HepG2 (cell line): ENCODE measurements around the gene PKP4. TPM values are rescaled to one million over a fixed set of nuclear protein-coding genes. Genes with fewer than 3 reads are reported as not detected.

Experiments used
- EED ChIP-seq: sonication (generic); formaldehyde crosslinking; IDR thresholded peaks from 2 replicates; pipeline ENCODE4 v1.5.0; 2020; ENCODE audit warnings: mild to moderate bottlenecking, missing genetic modification reagents
- SMAD9 ChIP-seq: sonication (generic); formaldehyde crosslinking; IDR thresholded peaks from 2 replicates; pipeline ENCODE4 v1.5.1; 2020; ENCODE audit warnings: mild to moderate bottlenecking, missing genetic modification reagents
- TGIF2 ChIP-seq: IDR thresholded peaks from 2 replicates; pipeline ENCODE4 v1.6.1; 2016; ENCODE audit warnings: control low read depth, missing compliant biosample characterization
- ZNF160 ChIP-seq: sonication (generic); formaldehyde crosslinking; IDR thresholded peaks from 2 replicates; pipeline ENCODE4 v1.8.0; 2022; ENCODE audit warnings: mild to moderate bottlenecking, inconsistent platforms, missing genetic modification reagents
- polyA plus RNA-seq, 8 experiments: library from polyadenylated mRNA; depleted of rRNA in 3 of 8; stranded (reverse) in 7 of 8; unstranded in 1 of 8; fragments of >200 nt; fragmentation: Illumina TruSeq in 4 of 8; extraction: Trizol in 4 of 8; gene quantifications; 2 replicates each; pipeline versions ENCODE4 v1.2.1 to v1.2.3, GENCODE V29; 2011 to 2016; ENCODE audit warnings: low read depth in 4 of 8, missing spikeins in 1 of 8, mixed read lengths in 1 of 8; ENCODE audit not compliant: insufficient read depth in 1 of 8
- total RNA-seq, 5 experiments: library from RNA; depleted of rRNA; stranded (reverse); fragments of >200 nt; fragmentation: Illumina TruSeq; extraction: Trizol; gene quantifications; 2 replicates each; pipeline ENCODE4 v1.2.3, GENCODE V29; 2016; ENCODE audit warnings: low read depth in 1 of 5
- TF ChIP-seq, protein P1 (sequence below), 2 experiments: fragments of 450-650 bp in 1 of 2; sonication (generic) in 1 of 2; formaldehyde crosslinking in 1 of 2; IDR thresholded peaks; 2 replicates each; pipeline versions ENCODE4 v1.6.1 to v1.8.0; 2016 to 2022; ENCODE audit warnings: antibody characterized with exemption in 1 of 2, mild to moderate bottlenecking in 1 of 2, missing genetic modification reagents in 1 of 2
- TF ChIP-seq, protein P2 (sequence below): IDR thresholded peaks from 2 replicates; pipeline ENCODE4 v1.6.1; 2016; ENCODE audit warnings: mild to moderate bottlenecking, missing biosample characterization, missing genetic modification reagents
- TF ChIP-seq, protein P3 (sequence below): sonication (generic); formaldehyde crosslinking; IDR thresholded peaks from 2 replicates; pipeline ENCODE4 v1.8.0; 2022; ENCODE audit warnings: mild to moderate bottlenecking, missing genetic modification reagents, borderline replicate concordance
- TF ChIP-seq, protein P4 (sequence below): sonication (generic); formaldehyde crosslinking; IDR thresholded peaks from one replicate; pipeline ENCODE4 v1.5.1; 2020; ENCODE audit warnings: mild to moderate bottlenecking, missing genetic modification reagents; ENCODE audit errors: not compliant biosample characterization

The PKP4 gene
- total and polyA plus RNA-seq, 2 of the 13 experiments (the other 11 are each of a cell fraction or from before 2014, with no cell fraction given), result 80.9 to 90.5 TPM

DNA sequence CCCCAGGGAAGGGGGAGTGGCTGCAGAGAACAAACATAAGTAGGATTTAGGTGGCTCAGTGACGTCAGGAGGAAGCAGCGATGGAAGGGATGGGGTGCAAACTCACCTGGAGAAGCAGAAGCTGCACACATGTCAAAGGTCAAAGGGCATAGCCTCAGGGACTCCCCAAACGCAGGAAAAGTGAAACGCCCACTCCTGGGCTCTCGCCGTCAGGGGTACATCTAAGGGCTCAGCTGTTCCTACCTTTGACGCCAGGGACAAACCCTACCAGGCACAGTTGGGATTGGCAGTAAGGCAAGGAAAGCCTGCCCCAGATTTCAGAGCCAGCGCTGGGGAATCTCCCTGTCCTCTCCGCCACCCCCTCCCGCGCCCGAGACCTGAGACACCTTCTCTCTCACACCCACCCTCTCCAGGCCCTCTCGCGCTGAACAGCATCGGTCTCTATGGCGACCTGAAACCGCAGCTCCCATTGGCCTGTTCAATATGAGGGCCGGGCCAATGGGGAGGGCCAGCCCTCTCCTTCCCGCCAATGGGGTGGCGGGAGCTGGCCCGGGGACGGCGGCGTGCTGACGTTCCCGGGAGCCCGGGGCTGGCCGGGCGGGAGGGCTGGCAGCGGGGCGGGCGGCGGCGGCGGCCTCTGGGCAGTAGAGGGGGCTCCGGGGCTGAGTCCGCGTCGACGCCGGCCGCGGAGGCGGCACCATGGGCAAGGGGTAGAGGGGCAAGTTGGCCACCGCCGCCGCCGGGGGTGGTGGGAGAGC is at the start of gene PKP4, which contains the start of gene CCDC148 (continued):
- TF ChIP-seq, protein P1, sequence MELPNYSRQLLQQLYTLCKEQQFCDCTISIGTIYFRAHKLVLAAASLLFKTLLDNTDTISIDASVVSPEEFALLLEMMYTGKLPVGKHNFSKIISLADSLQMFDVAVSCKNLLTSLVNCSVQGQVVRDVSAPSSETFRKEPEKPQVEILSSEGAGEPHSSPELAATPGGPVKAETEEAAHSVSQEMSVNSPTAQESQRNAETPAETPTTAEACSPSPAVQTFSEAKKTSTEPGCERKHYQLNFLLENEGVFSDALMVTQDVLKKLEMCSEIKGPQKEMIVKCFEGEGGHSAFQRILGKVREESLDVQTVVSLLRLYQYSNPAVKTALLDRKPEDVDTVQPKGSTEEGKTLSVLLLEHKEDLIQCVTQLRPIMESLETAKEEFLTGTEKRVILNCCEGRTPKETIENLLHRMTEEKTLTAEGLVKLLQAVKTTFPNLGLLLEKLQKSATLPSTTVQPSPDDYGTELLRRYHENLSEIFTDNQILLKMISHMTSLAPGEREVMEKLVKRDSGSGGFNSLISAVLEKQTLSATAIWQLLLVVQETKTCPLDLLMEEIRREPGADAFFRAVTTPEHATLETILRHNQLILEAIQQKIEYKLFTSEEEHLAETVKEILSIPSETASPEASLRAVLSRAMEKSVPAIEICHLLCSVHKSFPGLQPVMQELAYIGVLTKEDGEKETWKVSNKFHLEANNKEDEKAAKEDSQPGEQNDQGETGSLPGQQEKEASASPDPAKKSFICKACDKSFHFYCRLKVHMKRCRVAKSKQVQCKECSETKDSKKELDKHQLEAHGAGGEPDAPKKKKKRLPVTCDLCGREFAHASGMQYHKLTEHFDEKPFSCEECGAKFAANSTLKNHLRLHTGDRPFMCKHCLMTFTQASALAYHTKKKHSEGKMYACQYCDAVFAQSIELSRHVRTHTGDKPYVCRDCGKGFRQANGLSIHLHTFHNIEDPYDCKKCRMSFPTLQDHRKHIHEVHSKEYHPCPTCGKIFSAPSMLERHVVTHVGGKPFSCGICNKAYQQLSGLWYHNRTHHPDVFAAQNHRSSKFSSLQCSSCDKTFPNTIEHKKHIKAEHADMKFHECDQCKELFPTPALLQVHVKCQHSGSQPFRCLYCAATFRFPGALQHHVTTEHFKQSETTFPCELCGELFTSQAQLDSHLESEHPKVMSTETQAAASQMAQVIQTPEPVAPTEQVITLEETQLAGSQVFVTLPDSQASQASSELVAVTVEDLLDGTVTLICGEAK (IDR thresholded peaks at IDR 0.05), result no peak
- TF ChIP-seq, protein P1 (CRISPR knock-in tag; IDR thresholded peaks at IDR 0.05), result no peak; the same call in 1 of the 2 replicates
- no peak for TF ChIP-seq TGIF2 (CRISPR knock-in tag)
- TF ChIP-seq, protein P2, sequence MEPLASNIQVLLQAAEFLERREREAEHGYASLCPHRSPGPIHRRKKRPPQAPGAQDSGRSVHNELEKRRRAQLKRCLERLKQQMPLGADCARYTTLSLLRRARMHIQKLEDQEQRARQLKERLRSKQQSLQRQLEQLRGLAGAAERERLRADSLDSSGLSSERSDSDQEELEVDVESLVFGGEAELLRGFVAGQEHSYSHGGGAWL, result no peak
- TF ChIP-seq EED, result peak; percentile 83; the same call in 1 of the 2 replicates
- TF ChIP-seq, protein P3, sequence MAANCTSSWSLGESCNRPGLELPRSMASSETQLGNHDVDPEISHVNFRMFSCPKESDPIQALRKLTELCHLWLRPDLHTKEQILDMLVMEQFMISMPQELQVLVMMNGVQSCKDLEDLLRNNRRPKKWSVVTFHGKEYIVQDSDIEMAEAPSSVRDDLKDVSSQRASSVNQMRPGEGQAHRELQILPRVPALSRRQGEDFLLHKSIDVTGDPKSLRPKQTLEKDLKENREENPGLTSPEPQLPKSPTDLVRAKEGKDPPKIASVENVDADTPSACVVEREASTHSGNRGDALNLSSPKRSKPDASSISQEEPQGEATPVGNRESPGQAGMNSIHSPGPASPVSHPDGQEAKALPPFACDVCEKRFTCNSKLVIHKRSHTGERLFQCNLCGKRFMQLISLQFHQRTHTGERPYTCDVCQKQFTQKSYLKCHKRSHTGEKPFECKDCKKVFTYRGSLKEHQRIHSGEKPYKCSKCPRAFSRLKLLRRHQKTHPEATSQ (CRISPR knock-in tag), result no peak
- TF ChIP-seq SMAD9 (CRISPR knock-in tag), result no peak
- TF ChIP-seq, protein P4, sequence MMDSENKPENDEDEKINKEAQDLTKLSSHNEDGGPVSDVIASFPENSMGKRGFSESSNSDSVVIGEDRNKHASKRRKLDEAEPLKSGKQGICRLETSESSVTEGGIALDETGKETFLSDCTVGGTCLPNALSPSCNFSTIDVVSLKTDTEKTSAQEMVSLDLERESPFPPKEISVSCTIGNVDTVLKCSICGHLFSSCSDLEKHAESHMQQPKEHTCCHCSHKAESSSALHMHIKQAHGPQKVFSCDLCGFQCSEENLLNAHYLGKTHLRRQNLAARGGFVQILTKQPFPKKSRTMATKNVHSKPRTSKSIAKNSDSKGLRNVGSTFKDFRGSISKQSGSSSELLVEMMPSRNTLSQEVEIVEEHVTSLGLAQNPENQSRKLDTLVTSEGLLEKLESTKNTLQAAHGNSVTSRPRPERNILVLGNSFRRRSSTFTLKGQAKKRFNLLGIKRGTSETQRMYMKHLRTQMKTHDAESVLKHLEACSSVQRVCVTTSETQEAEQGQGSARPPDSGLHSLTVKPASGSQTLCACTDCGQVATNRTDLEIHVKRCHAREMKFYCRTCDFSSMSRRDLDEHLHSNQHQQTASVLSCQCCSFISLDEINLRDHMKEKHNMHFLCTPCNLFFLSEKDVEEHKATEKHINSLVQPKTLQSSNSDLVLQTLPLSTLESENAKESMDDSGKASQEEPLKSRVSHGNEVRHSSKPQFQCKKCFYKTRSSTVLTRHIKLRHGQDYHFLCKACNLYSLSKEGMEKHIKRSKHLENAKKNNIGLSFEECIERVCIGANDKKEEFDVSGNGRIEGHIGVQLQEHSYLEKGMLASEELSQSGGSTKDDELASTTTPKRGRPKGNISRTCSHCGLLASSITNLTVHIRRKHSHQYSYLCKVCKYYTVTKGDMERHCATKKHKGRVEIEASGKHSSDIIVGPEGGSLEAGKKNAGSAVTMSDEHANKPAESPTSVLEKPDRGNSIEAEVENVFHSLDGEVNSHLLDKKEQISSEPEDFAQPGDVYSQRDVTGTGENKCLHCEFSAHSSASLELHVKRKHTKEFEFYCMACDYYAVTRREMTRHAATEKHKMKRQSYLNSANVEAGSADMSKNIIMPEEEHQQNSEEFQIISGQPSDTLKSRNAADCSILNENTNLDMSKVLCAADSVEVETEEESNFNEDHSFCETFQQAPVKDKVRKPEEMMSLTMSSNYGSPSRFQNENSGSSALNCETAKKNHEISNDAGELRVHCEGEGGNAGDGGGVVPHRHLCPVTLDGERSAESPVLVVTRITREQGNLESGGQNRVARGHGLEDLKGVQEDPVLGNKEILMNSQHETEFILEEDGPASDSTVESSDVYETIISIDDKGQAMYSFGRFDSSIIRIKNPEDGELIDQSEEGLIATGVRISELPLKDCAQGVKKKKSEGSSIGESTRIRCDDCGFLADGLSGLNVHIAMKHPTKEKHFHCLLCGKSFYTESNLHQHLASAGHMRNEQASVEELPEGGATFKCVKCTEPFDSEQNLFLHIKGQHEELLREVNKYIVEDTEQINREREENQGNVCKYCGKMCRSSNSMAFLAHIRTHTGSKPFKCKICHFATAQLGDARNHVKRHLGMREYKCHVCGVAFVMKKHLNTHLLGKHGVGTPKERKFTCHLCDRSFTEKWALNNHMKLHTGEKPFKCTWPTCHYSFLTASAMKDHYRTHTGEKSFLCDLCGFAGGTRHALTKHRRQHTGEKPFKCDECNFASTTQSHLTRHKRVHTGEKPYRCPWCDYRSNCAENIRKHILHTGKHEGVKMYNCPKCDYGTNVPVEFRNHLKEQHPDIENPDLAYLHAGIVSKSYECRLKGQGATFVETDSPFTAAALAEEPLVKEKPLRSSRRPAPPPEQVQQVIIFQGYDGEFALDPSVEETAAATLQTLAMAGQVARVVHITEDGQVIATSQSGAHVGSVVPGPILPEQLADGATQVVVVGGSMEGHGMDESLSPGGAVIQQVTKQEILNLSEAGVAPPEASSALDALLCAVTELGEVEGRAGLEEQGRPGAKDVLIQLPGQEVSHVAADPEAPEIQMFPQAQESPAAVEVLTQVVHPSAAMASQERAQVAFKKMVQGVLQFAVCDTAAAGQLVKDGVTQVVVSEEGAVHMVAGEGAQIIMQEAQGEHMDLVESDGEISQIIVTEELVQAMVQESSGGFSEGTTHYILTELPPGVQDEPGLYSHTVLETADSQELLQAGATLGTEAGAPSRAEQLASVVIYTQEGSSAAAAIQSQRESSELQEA (CRISPR knock-in tag), result peak; percentile 42
- no peak for TF ChIP-seq ZNF160
